ENCODE data around the gene SAC3D1.

GRCh38 chr11:65008016-65008415 lies 33.0 kb upstream of the SAC3D1 start:
- TF ChIP-seq CTCF (conservative IDR thresholded peaks at IDR 0.05 in 1 of 2, IDR thresholded peaks at IDR 0.05 in 1 of 2; ENCODE audit: low read depth in 1 of 2, low read length in 2 of 2) (no peak), EZH2 (IDR thresholded peaks at IDR 0.05; ENCODE audit: low read length, missing control alignments) (no peak)

Measured in fibroblast of lung (primary cell).